ENCODE data around the gene HIRA. TPM values are rescaled to one million over a fixed set of nuclear protein-coding genes. Genes with fewer than 3 reads are reported as not detected.

HIRA gene
- total RNA-seq, 1 experiment from 2014 or later: 51.0 TPM

GRCh38 chr22:19377565-19378343, 53.8 kb downstream of the HIRA start:
- no peaks in the 10 kb centered on the region for H3K27me3 Mint-ChIP-seq (ENCODE audit: low read depth)
- TF ChIP-seq ZNF396 (CRISPR knock-in tag; IDR thresholded peaks at IDR 0.05; ENCODE audit: borderline replicate concordance): no peak
- TF ChIP-seq ZNF263 (CRISPR knock-in tag; IDR thresholded peaks at IDR 0.05; ENCODE audit: low read depth): no peak
- TF ChIP-seq NFATC4 (CRISPR knock-in tag; IDR thresholded peaks at IDR 0.05): no peak
- no peak for TF ChIP-seq SMAD4 (CRISPR knock-in tag; IDR thresholded peaks at IDR 0.05)
- TF ChIP-seq EMX1 (CRISPR knock-in tag; IDR thresholded peaks at IDR 0.05): no peak
- TF ChIP-seq SOX15 (CRISPR knock-in tag; IDR thresholded peaks at IDR 0.05): no peak
- no peak for TF ChIP-seq ZNF512 (CRISPR knock-in tag; IDR thresholded peaks at IDR 0.05; ENCODE audit: borderline replicate concordance)
- no peak for TF ChIP-seq HMGXB4 (CRISPR knock-in tag; IDR thresholded peaks at IDR 0.05)
- no peak for TF ChIP-seq ZBTB21 (CRISPR knock-in tag; IDR thresholded peaks at IDR 0.05; ENCODE audit: borderline replicate concordance)
- TF ChIP-seq RORB (CRISPR knock-in tag; IDR thresholded peaks at IDR 0.05): no peak
- TF ChIP-seq FOXP1 (CRISPR knock-in tag; IDR thresholded peaks at IDR 0.05; ENCODE audit: borderline replicate concordance): no peak
- no peak for TF ChIP-seq ELF4 (CRISPR knock-in tag; IDR thresholded peaks at IDR 0.05; ENCODE audit: low read depth)
- TF ChIP-seq ZNF671 (CRISPR knock-in tag; IDR thresholded peaks at IDR 0.05): no peak
- no peak for TF ChIP-seq ATF6 (CRISPR knock-in tag; IDR thresholded peaks at IDR 0.05)
- no peak for TF ChIP-seq MXD4 (CRISPR knock-in tag; IDR thresholded peaks at IDR 0.05; ENCODE audit: borderline replicate concordance)
- DNase-seq (ENCODE audit: low spot score) (no peak), ATAC-seq (no peak)
- H3K4me1 Mint-ChIP-seq: no peaks in the 10 kb centered on the region
- H3K27ac Mint-ChIP-seq: no peak overlapping the region
- H3K9me3 Mint-ChIP-seq: no peaks in the 10 kb centered on the region
- H3K4me3 Mint-ChIP-seq: no peak overlapping the region
- ChIA-PET CTCF (no interaction called here), POLR2A (no interaction called here)
- peaks cover 61% of the 10 kb centered on the region for H3K36me3 Mint-ChIP-seq

- DNase-seq (ENCODE audit: low spot score) (no peak), ATAC-seq (no peak)
- H3K27me3 Mint-ChIP-seq (ENCODE audit: low read depth): no peaks in the 10 kb centered on the region
- H3K36me3 Mint-ChIP-seq: peaks cover 56% of the 10 kb centered on the region
- H3K4me1 Mint-ChIP-seq: no peaks in the 10 kb centered on the region
- ChIA-PET POLR2A (no interaction called here), CTCF (no interaction called here)
- no peaks in the 10 kb centered on the region for H3K9me3 Mint-ChIP-seq
- H3K4me3 Mint-ChIP-seq: no peak overlapping the region
- no peak overlapping the region for H3K27ac Mint-ChIP-seq
- TF ChIP-seq ZNF281 (CRISPR knock-in tag; IDR thresholded peaks at IDR 0.05) (no peak), OVOL2 (CRISPR knock-in tag; IDR thresholded peaks at IDR 0.05; ENCODE audit: borderline replicate concordance) (no peak), ZNF396 (CRISPR knock-in tag; IDR thresholded peaks at IDR 0.05; ENCODE audit: borderline replicate concordance) (no peak), SOX15 (CRISPR knock-in tag; IDR thresholded peaks at IDR 0.05) (no peak), TEAD4 (CRISPR knock-in tag; IDR thresholded peaks at IDR 0.05) (no peak), ZNF232 (CRISPR knock-in tag; IDR thresholded peaks at IDR 0.05) (no peak), ZNF317 (CRISPR knock-in tag; IDR thresholded peaks at IDR 0.05; ENCODE audit: borderline replicate concordance, low read depth) (no peak), PRDM15 (CRISPR knock-in tag; IDR thresholded peaks at IDR 0.05) (no peak), HMGXB4 (CRISPR knock-in tag; IDR thresholded peaks at IDR 0.05) (no peak)
Measured at GRCh38 chr22:19376971-19377370, 54.6 kb downstream of the HIRA start.
